Measurements from ENCODE around the gene PITPNM3. TPM values are rescaled to one million over a fixed set of nuclear protein-coding genes. Genes with fewer than 3 reads are reported as not detected.

Gene PITPNM3
- total RNA-seq, 2 donors from 2014 or later = 1.3 to 3.4 TPM

DNA sequence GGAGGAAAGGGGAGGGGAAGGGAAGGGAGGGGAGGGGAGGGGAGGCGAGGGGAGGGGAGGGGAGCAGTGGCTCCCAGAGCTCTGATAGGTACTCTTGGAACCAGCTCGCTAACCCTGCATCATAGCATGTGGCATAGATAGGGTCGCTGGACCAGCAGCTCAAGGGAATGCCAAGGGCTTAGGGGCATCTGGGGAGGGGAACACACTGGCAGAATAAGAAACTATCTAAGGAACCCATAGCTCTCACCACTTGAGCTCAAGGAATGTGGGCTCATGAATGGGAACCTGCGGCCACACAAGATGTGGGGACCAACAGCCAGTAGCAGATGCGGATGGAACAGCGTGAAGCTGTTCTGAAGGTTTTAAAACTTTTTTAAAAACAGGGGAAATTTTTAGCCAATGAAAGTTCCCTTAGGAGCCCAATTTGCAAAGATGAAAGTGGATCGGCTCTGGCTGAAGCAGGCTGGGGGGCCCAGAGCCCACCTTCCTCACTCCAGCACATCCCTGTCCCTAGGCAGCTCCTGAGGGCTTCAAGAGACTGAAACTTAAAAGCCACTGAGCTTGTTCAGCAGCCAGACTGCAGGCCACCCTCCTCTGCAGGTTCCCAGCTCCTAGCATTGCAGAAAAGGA lies 65.2 kb downstream of the PITPNM3 start:
- no peak overlapping the region for H3K4me3 ChIP-seq
- H3K9me3 ChIP-seq = no peaks in the 10 kb centered on the region
- ATAC-seq = no peak
- 88 to 89% methylated on average over 6 to 7 of the region's 7 CpGs for WGBS, 2 donors
- TF ChIP-seq, protein P1, sequence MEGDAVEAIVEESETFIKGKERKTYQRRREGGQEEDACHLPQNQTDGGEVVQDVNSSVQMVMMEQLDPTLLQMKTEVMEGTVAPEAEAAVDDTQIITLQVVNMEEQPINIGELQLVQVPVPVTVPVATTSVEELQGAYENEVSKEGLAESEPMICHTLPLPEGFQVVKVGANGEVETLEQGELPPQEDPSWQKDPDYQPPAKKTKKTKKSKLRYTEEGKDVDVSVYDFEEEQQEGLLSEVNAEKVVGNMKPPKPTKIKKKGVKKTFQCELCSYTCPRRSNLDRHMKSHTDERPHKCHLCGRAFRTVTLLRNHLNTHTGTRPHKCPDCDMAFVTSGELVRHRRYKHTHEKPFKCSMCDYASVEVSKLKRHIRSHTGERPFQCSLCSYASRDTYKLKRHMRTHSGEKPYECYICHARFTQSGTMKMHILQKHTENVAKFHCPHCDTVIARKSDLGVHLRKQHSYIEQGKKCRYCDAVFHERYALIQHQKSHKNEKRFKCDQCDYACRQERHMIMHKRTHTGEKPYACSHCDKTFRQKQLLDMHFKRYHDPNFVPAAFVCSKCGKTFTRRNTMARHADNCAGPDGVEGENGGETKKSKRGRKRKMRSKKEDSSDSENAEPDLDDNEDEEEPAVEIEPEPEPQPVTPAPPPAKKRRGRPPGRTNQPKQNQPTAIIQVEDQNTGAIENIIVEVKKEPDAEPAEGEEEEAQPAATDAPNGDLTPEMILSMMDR (IDR thresholded peaks at IDR 0.05) = no peak
- no peak for TF ChIP-seq POLR2A (IDR thresholded peaks at IDR 0.05)
- H3K4me1 ChIP-seq = no peaks in the 10 kb centered on the region
- no peaks in the 10 kb centered on the region for H3K36me3 ChIP-seq (replicated peaks in 1 of 2; ENCODE audit: insufficient read depth in 1 of 2, low read depth in 2 of 2)
- no peak for DNase-seq
- H3K27ac ChIP-seq = no peak overlapping the region
- H3K27me3 ChIP-seq = no peaks in the 10 kb centered on the region
- intact Hi-C loops (cut with DNase I) = no loop called here

DNA sequence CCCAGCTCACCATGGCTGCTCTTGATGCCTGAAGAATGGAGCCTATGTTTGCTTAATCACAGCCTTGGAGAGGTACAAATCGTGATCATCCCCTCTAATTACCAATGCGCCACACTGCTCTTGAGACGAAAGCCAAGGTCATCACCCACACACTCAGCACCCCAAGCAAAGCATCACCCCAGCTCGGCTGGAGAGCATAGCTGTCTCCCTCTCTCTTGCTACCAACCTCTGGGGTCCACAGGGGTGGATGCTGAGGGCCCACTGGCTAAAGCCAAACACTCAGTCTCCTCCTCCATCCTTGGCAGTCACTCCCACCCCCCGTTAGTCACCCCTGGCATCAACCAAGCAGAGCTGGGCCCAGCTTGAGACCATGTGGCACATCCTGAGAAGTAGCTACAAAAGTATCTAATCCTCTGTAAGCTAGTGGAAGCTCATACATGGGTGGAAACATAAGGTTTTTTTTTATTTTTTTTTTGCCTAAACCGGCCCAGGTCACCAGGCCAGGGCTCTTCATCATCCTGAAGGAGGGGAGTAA lies 67.3 kb downstream of the PITPNM3 start:
- intact Hi-C loops (cut with DNase I) = no loop called here
- no peak overlapping the region for H3K4me3 ChIP-seq
- no peaks in the 10 kb centered on the region for H3K27me3 ChIP-seq
- TF ChIP-seq, protein P1 (IDR thresholded peaks at IDR 0.05) = no peak
- no peak for TF ChIP-seq POLR2A (IDR thresholded peaks at IDR 0.05)
- H3K4me1 ChIP-seq = no peaks in the 10 kb centered on the region
- no peaks in the 10 kb centered on the region for H3K9me3 ChIP-seq
- H3K27ac ChIP-seq = no peak overlapping the region
- no peak for DNase-seq
- no peaks in the 10 kb centered on the region for H3K36me3 ChIP-seq (replicated peaks in 1 of 2; ENCODE audit: insufficient read depth in 1 of 2, low read depth in 2 of 2)
- ATAC-seq = no peak
- WGBS, 2 donors = 69 to 72% methylated on average over 5 to 6 of the region's 6 CpGs

DNA sequence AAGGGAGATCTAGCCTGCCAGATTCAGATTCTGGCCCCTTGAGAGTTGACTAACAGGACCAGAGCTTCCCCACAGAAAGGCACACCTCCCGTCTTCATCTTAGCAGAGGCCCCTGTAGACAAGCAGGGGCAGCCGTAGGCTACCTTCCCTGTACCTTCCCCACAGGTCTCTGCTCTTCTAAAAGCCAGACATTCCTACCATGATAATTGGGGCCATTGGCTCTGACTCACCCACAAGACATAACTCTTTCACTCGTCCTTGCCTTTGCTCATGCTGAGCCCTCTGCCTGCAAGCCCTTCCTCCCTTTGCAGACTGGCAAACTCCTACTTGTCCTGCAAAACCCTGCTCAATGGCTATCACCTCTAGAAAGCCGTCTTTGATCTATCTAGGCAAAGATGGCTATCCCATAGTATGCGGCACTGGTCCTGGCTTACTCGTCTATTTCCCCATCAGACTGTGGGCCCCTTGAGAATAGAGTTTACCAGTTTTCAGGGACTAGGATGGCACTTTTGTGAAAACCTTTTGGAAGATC lies 68.3 kb downstream of the PITPNM3 start:
- 63 to 74% methylated on average over 6 of the region's 6 CpGs for WGBS, 2 donors
- TF ChIP-seq, protein P1 (IDR thresholded peaks at IDR 0.05) = no peak
- no peak for TF ChIP-seq POLR2A (IDR thresholded peaks at IDR 0.05)
- DNase-seq (no peak), ATAC-seq (no peak)
- no peaks in the 10 kb centered on the region for H3K27me3 ChIP-seq
- H3K27ac ChIP-seq = no peak overlapping the region
- no peaks in the 10 kb centered on the region for H3K36me3 ChIP-seq (replicated peaks in 1 of 2; ENCODE audit: insufficient read depth in 1 of 2, low read depth in 2 of 2)
- H3K4me3 ChIP-seq = no peak overlapping the region
- H3K4me1 ChIP-seq = no peaks in the 10 kb centered on the region
- intact Hi-C loops (cut with DNase I) = no loop called here
- H3K9me3 ChIP-seq = no peaks in the 10 kb centered on the region

DNA sequence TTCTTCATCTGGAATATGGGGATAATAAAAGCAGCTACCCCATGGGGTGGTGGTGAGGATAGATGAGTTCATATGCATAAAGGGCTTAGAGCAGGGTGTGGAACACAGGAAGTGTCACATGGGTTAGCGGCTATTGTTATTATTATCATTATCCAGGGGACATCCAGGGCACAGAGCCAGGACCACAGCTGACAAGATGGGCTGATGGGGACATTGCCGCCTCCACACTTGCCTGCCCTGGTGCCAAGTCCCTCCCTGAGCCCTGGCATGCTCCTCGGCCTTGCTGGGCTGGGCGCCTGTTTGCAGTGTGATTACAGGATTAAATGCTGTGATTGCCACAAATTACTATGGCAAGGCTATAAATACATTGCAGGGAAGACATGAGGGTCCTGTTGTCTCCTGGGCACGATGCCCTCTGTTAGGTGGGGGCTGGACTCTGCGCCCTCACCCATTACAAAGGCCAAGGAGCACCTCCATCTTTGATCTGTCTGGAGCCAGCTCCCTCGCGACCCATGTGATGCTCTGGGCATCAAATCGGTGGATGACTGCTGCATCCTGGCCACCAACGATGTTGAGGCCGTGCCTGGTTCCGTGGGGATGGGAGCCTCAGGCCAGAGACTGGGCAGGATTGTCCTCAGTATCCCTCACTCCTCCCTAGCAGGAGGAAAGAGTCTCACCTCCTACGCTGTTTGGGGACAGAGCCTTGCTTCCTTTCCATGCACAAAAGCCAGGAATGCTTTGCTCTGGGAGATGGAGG lies 68.9 kb downstream of the PITPNM3 start:
- no peaks in the 10 kb centered on the region for H3K36me3 ChIP-seq (replicated peaks in 1 of 2; ENCODE audit: insufficient read depth in 1 of 2, low read depth in 2 of 2)
- WGBS, 2 donors = 52 to 70% methylated on average over 6 to 13 of the region's 13 CpGs
- TF ChIP-seq POLR2A (IDR thresholded peaks at IDR 0.05) = no peak
- TF ChIP-seq, protein P1 (IDR thresholded peaks at IDR 0.05) = no peak
- no peaks in the 10 kb centered on the region for H3K9me3 ChIP-seq
- no peak overlapping the region for H3K27ac ChIP-seq
- H3K4me1 ChIP-seq = no peaks in the 10 kb centered on the region
- ATAC-seq = no peak
- no peak overlapping the region for H3K4me3 ChIP-seq
- DNase-seq = no peak
- H3K27me3 ChIP-seq = no peaks in the 10 kb centered on the region
- intact Hi-C loops (cut with DNase I) = no loop called here
